NOMO-1 (cell line): Measurements from ENCODE around the gene TCTA.

Source experiments
- DNase-seq, 2 experiments: peaks; one replicate each; lab custom pipeline; 2025; ENCODE audit not compliant: unreplicated experiment in 2 of 2; lab: John Stamatoyannopoulos, UW

The TCTA gene

DNA sequence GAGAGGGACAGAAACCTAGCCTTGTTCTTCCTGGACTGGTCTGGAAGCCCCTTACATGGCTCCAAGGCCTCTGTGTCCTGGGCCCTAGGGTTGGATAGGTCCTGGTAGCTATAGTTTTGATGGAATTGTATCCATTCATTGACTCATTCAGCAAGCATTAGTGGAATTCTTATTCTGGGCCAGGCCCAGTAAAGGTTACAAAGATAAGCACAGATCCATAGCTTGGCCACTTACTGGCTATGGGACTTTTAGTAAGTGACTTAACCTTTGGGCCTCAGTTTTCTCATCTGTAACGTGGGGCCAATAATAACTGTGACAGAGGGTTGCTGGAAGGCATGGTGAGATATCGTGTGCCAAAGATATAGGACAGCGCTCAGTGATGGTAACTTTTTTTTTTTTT lies 44.2 kb downstream of the TCTA start:
- DNase-seq: no peak

DNA sequence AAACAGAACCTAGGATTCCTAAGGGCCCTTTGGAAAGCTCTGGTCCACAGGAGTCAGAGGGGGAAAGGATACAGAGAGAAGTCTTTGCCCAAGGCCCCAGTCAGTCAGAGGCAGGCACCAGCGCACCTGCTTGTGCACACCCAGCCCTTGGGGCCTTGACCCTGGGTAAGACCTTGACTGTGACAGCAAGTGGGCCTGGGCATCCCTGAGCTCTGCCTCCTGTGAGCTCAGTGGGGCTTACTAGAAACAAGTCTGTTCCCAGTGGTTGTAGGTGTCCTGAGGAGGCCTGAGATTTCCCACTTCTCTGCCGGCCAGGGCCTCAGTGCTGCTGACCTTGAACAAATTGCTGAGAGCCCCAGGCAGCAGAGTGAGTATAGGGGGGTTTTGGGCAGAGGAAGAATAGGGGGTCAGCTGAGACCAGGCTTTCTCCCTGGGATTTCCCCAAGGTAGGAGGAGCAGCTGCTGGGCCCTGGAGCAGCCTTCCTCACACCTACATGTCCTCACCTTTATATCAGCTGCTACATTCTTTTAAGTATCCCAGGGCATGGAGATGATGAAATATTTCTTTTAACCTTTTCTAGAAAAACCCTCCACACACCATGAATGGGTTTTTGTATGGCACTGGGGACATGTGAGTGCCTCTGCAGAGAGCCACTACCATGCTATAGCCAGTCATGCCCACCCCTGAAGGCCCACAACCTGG lies 48.1 kb downstream of the TCTA start:
- DNase-seq: no peak

DNA sequence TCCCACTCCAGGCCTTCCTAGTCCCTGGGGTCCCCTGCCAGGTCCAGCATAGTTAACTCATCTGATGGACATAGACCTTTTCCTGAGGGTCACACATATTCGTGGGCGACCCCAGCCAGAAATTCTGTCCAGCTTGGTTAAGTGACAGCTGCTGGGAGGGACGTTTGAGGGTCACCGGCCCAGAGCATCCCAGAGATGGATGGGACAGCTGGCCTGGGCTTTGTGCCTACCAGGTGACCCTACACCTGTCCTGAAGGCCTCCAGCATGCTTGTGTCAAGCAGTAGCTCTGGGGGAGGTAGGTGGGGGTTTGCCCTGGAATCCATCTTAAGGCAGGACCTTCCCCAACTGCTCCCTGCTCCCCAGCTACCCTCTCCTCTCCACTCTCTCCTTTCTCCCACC lies 48.7 kb downstream of the TCTA start:
- no peak for DNase-seq

DNA sequence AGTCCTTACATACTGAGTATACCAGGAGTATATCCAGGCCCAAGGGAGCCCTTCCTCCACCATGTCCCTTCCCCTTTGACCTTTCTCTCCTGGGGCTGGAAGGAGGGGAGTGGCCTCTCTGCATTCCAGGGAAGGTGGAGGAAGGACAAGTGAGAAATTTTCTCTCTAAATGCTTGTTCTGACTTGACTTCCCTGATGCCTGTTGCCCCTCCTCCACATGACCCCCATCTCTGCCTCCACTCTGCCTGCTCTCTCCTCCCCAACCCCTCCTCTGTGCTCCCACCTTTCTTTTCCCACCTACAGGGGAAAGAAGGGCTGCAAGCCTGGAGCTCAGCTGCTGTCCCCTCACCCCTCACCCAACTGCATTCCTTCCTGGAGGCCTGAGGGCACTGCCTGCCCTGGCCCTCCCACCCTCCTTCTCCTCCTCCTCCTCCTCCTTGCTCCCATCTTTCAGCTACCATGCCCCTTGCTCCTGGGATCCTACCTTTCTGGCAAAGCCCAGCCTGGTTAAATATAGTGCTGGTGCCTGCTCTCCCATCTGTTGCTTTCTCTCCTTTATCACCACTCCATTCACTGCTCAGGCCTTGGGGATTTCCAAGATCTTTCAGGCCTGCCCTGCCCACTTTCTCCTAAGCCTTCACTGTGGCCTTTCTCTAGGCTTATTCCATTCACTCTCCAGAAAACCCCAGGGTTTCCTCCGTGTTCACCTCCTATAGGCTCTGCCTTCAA lies 49.4 kb downstream of the TCTA start:
- no peak for DNase-seq

DNA sequence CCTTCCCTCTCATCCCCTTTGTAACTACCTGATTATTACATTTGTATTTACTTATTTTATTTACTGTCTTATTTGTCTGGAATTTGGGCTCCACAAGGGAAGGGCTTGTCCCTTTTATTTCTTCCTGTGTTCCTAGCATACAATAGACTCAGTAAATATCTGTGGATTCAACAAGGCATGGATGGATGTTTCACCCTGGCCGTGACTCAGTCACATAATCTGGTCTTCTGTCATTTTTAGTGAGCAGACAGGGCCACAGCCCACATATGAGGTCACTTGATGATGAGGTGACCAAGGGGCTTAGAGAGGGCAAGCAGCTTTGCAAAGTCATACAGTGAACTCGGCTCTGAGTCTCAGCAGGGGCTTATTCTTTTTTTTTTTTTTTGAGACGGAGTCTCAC lies 50.0 kb downstream of the TCTA start:
- no peak for DNase-seq

DNA sequence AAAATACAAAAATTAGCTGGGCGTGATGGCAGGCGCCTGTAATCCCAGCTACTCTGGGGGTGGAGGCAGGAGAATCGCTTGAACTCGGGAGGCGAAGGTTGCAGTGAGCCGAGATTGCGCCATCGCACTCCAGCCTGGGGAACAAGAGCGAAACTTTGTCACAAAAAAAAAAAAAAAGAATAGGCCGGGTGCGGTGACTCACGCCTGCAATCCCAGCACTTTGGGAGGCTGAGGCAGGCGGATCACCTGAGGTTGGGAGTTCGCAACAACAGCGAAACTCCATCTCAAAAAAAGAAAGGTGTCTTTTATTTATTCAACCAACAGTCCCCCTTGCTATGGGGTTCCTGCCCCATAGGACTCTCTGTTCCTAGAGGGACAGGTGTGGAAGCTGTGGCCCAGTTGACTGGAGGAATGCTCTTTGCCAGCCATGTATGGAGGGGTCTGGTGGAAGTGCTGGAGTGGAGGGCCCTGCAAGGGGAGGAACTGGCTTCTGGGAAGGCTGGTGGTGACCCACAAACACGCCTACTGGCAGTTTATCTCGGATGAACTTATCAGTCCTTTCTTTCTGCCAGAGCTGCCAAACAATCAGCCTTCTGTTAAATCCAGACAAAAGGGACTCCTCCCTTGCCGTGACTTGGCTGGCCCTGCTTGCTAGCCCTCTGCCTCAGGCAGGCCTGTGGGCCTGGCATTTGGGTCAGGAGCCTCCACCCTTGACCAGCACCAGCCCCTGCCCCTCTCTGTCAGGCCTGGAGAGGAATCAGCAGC lies 53.2 kb downstream of the TCTA start:
- DNase-seq: peak in 1 of 2 experiments; percentile 1
